Neuronal stem cell (in vitro differentiated cells): Measurements from ENCODE around the gene FOXJ1.

ENCODE experiments used
- DNase-seq: peaks from one replicate; pipeline ENCODE4 v3.0.0-alpha.2; 2013; ENCODE audit warnings: low spot score
- H2AFZ ChIP-seq: one replicate; pipeline ENCODE4 v1.6.1; 2013; ENCODE audit warnings: mild to moderate bottlenecking, low read length, inconsistent platforms
- H2AK5ac ChIP-seq: 2 replicates; pipeline ENCODE4 v1.6.1; 2013; ENCODE audit warnings: low read depth, mild to moderate bottlenecking, inconsistent platforms, low read length, moderate library complexity, mixed read lengths
- H2BK120ac ChIP-seq: 2 replicates; pipeline ENCODE4 v1.6.1; 2013; ENCODE audit warnings: low read depth, mild to moderate bottlenecking, inconsistent platforms, low read length, moderate library complexity, mixed read lengths
- H2BK12ac ChIP-seq: one replicate; pipeline ENCODE4 v1.6.1; 2013; ENCODE audit warnings: low read length, inconsistent platforms
- H2BK15ac ChIP-seq: 2 replicates; pipeline ENCODE4 v1.6.1; 2013; ENCODE audit warnings: mild to moderate bottlenecking, low read length, inconsistent platforms, mixed read lengths
- H2BK5ac ChIP-seq: one replicate; pipeline ENCODE4 v1.6.1; 2013; ENCODE audit warnings: inconsistent platforms, mild to moderate bottlenecking, low read length, moderate library complexity
- H3K14ac ChIP-seq: one replicate; pipeline ENCODE4 v1.6.1; 2013; ENCODE audit warnings: low read length, inconsistent platforms
- H3K18ac ChIP-seq: 2 replicates; pipeline ENCODE4 v1.6.1; 2013; ENCODE audit warnings: low read length, inconsistent platforms
- H3K23ac ChIP-seq: 2 replicates; pipeline ENCODE4 v1.6.1; 2013; ENCODE audit warnings: low read depth, mild to moderate bottlenecking, mixed read lengths, low read length, inconsistent platforms; ENCODE audit not compliant: poor library complexity
- H3K27ac ChIP-seq: replicated peaks from 3 replicates; pipeline ENCODE4 v1.5.1; 2013; ENCODE audit warnings: low read length, inconsistent platforms
- H3K27me3 ChIP-seq, 3 experiments: 2 replicates each; pipeline ENCODE4 v1.6.1; 2013; ENCODE audit warnings: low read length in 3 of 3, mild to moderate bottlenecking in 2 of 3, inconsistent platforms in 1 of 3, low read depth in 1 of 3, mixed read lengths in 1 of 3, moderate library complexity in 1 of 3; ENCODE audit not compliant: control insufficient read depth in 3 of 3, insufficient read depth in 3 of 3
- H3K36me3 ChIP-seq, 2 donors: replicated peaks in 1 of 2; 2 replicates each; pipeline ENCODE4 v1.6.1; 2013; ENCODE audit warnings: low read length in 2 of 2; ENCODE audit not compliant: control insufficient read depth in 2 of 2, insufficient read depth in 2 of 2
- H3K4ac ChIP-seq: 2 replicates; pipeline ENCODE4 v1.6.1; 2013; ENCODE audit warnings: inconsistent platforms, mild to moderate bottlenecking, low read length, moderate library complexity
- H3K4me1 ChIP-seq, 2 donors: 1 replicate in 1 of 2; 2 replicates in 1 of 2; pipeline ENCODE4 v1.6.1; 2013; ENCODE audit warnings: low read length in 2 of 2, low read depth in 1 of 2; ENCODE audit not compliant: control insufficient read depth in 2 of 2, insufficient read depth in 1 of 2
- H3K4me2 ChIP-seq: one replicate; pipeline ENCODE4 v1.6.1; 2013; ENCODE audit warnings: mild to moderate bottlenecking, low read length, inconsistent platforms; ENCODE audit not compliant: insufficient read depth, poor library complexity, severe bottlenecking
- H3K4me3 ChIP-seq, 2 donors: 2 replicates each; pipeline ENCODE4 v1.5.1; 2013; ENCODE audit warnings: low read length in 2 of 2, mild to moderate bottlenecking in 2 of 2, inconsistent platforms in 1 of 2, moderate library complexity in 1 of 2
- H3K79me1 ChIP-seq: one replicate; pipeline ENCODE4 v1.6.1; 2013; ENCODE audit warnings: low read depth, mild to moderate bottlenecking, inconsistent platforms, low read length, moderate library complexity
- H3K9ac ChIP-seq: one replicate; pipeline ENCODE4 v1.6.1; 2013; ENCODE audit warnings: mild to moderate bottlenecking, low read depth, low read length, inconsistent platforms; ENCODE audit not compliant: poor library complexity
- H3K9me3 ChIP-seq, 2 donors: replicated peaks in 1 of 2; 2 replicates each; pipeline versions ENCODE3 to v1.6.1; 2013; ENCODE audit warnings: low read length in 2 of 2, mild to moderate bottlenecking in 2 of 2, inconsistent platforms in 1 of 2, low read depth in 1 of 2, mixed read lengths in 1 of 2, moderate library complexity in 1 of 2; ENCODE audit not compliant: control insufficient read depth in 2 of 2, insufficient read depth in 1 of 2
- H4K8ac ChIP-seq: one replicate; pipeline ENCODE4 v1.6.1; 2013; ENCODE audit warnings: low read depth, mild to moderate bottlenecking, inconsistent platforms, low read length, moderate library complexity
- H4K91ac ChIP-seq: one replicate; pipeline ENCODE4 v1.6.1; 2013; ENCODE audit warnings: low read length, low read depth, mild to moderate bottlenecking, inconsistent platforms; ENCODE audit not compliant: poor library complexity
- WGBS, 2 donors: extraction: QIAGEN DNeasy Blood & Tissue Kit; methylation state at CpG; one replicate each; pipeline ENCODE4 v1.1.7; 2013; ENCODE audit warnings: missing lambda C conversion rate in 2 of 2, mixed read lengths in 1 of 2; ENCODE audit not compliant: insufficient read length in 2 of 2, insufficient replicate concordance in 1 of 2; ENCODE audit errors: extremely low coverage in 2 of 2; 5-methylcytosine and 5-hydroxymethylcytosine counted together

The FOXJ1 gene

DNA sequence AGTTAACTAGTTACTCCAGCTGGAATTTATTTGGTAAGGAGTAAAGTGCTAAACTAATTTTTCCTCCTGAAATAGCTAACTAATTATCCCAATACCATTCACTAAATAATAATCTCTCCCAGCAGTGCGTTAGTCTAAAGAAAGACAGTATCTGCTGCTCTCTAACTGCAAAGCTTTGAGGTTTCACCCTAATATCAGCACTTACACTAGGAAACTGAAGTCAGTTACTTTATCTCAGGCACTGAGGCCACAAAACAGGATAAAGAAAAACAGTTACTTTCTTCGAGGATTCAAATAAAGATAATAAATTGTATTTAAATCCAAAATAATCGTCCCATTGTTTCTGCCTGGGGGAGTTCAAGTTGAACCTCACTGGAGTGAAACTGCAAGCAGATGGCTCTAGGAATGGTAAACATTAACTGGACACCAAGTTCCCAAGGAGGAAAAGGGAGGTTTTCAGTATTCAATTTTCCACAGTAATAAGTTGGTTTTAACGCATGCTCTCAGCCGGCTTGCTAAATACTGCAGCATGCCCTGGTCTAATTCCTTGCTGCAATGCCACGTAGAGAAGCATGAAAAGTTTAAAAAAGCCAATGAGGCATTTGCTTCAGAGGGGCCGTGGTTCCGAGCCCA, 20.0 kb upstream of the FOXJ1 start:
- Histone ChIP-seq H2BK15ac (no peak overlapping the region), H3K4me3 (no peak overlapping the region), H3K79me1 (no peaks in the 10 kb centered on the region), H3K23ac (no peak overlapping the region), H3K4me1 (peaks cover 0 to 3% of the 10 kb centered on the region in 2 donors), H2AFZ (no peak overlapping the region), H4K91ac (no peak overlapping the region), H2BK5ac (no peak overlapping the region), H3K14ac (no peak overlapping the region), H2BK12ac (no peak overlapping the region), H3K4ac (no peak overlapping the region), H3K18ac (no peak overlapping the region), H4K8ac (no peak overlapping the region), H2AK5ac (no peak overlapping the region), H3K4me2 (no peak overlapping the region), H3K27me3 (no peaks in the 10 kb centered on the region), H2BK120ac (no peak overlapping the region), H3K27ac (no peak overlapping the region), H3K9ac (no peak overlapping the region), H3K9me3 (no peaks in the 10 kb centered on the region), H3K36me3 (peaks cover 5 to 90% of the 10 kb centered on the region in 2 donors)
- no CpG with 5 or more reads among the region's 8 CpGs for WGBS, 2 donors
- no peak for DNase-seq

DNA sequence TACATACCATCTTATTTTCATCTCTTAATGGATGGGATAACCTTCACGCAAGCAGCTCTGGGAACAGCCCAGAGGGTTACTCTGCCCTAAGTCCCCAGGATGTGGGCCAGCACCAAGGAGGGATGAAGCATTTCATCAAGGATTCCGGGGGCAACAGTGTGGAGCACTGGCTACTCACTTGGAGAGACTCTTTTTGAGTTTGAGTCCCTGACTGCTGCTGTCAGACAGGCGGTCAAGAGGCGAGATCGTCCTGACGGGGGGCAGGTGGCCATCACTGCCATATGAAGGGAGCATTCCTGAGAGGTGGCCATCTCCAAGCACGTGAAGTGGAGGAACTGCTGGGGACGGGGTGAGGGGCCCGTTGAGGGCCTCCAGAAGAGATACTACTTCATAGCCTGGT, 18.1 kb upstream of the FOXJ1 start:
- Histone ChIP-seq H4K8ac (no peak overlapping the region), H3K79me1 (no peaks in the 10 kb centered on the region), H3K9me3 (no peaks in the 10 kb centered on the region), H3K36me3 (peaks cover 5 to 95% of the 10 kb centered on the region in 2 donors), H2BK12ac (no peak overlapping the region), H3K27ac (no peak overlapping the region), H3K27me3 (no peaks in the 10 kb centered on the region), H2BK120ac (no peak overlapping the region), H2AFZ (no peak overlapping the region), H2BK15ac (no peak overlapping the region), H3K4me1 (peaks cover 0 to 3% of the 10 kb centered on the region in 2 donors), H3K4ac (no peak overlapping the region), H3K18ac (no peak overlapping the region), H4K91ac (no peak overlapping the region), H3K23ac (no peak overlapping the region), H3K4me2 (no peak overlapping the region), H2AK5ac (no peak overlapping the region), H3K14ac (no peak overlapping the region), H3K4me3 (no peak overlapping the region), H2BK5ac (no peak overlapping the region), H3K9ac (peak overlapping the region; percentile 50)
- no peak for DNase-seq
- no CpG with 5 or more reads among the region's 9 CpGs for WGBS, 2 donors

DNA sequence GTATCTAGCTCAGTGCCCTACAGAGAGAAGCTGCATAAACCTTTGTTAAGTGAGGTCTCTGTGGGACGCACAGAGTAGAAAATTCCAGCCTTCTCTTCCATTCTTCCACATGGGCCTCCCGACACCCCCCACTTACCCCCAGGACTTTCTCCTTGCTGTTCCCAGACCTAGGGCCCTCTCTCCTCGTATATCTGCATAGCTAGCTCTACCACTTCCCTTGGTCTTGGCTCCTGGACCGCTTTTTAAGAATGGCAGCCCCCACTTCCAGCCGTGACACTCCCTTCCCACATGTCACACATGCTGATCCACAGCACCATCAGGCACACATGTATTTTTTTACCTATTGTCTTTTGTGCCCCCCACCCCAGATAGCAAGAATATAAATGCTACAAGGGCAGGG, 16.7 kb upstream of the FOXJ1 start:
- Histone ChIP-seq H3K27me3 (no peaks in the 10 kb centered on the region), H3K4me3 (no peak overlapping the region), H3K18ac (no peak overlapping the region), H2BK5ac (no peak overlapping the region), H2BK15ac (no peak overlapping the region), H3K14ac (no peak overlapping the region), H2BK12ac (no peak overlapping the region), H3K9me3 (no peaks in the 10 kb centered on the region), H2BK120ac (no peak overlapping the region), H3K23ac (no peak overlapping the region), H3K9ac (no peak overlapping the region), H3K4me2 (no peak overlapping the region), H2AFZ (no peak overlapping the region), H4K91ac (no peak overlapping the region), H3K27ac (no peak overlapping the region), H3K36me3 (peaks cover 5 to 98% of the 10 kb centered on the region in 2 donors), H3K4me1 (peaks cover 0 to 2% of the 10 kb centered on the region in 2 donors), H3K79me1 (no peaks in the 10 kb centered on the region), H4K8ac (no peak overlapping the region), H3K4ac (no peak overlapping the region), H2AK5ac (no peak overlapping the region)
- no peak for DNase-seq
- WGBS, 2 donors, result no CpG with 5 or more reads among the region's 5 CpGs

DNA sequence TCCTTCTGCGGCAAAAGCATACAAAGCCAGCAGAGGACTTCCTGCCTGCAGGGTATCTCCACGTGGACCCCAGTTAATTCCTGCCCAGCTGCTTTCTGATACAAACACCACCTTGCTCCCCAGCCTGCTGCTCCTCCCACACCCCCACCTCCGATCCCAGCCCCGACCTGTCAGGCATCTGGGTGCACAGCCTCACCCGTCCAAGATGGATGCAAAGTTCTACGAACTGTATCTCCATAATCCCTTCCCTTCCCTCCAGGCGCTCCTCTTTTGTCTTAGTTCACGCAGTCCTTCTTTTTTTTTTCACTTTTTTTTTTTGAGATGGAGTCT, 15.6 kb upstream of the FOXJ1 start:
- H3K4me1 ChIP-seq, result peaks cover 0 to 2% of the 10 kb centered on the region in 2 donors
- whole genome bisulfite sequencing, 2 donors, result no CpG with 5 or more reads among the region's 8 CpGs

More for the DNA sequence above, 15.6 kb upstream of the FOXJ1 start:
- Histone ChIP-seq H2BK120ac (no peak overlapping the region), H3K9ac (no peak overlapping the region), H2AFZ (no peak overlapping the region), H3K4ac (no peak overlapping the region), H2AK5ac (no peak overlapping the region), H3K18ac (no peak overlapping the region), H4K8ac (no peak overlapping the region), H3K27ac (no peak overlapping the region), H2BK12ac (no peak overlapping the region), H2BK5ac (no peak overlapping the region), H3K27me3 (no peaks in the 10 kb centered on the region), H3K14ac (no peak overlapping the region), H3K9me3 (no peaks in the 10 kb centered on the region), H3K4me3 (no peak overlapping the region), H3K4me2 (no peak overlapping the region), H3K23ac (no peak overlapping the region), H4K91ac (no peak overlapping the region), H3K79me1 (no peaks in the 10 kb centered on the region), H2BK15ac (no peak overlapping the region), H3K36me3 (peaks cover 9 to 98% of the 10 kb centered on the region in 2 donors)
- DNase-seq, result no peak
